Fibroblast of villous mesenchyme (primary cell): ENCODE results near the gene ACAA1. TPM values are rescaled to one million over a fixed set of nuclear protein-coding genes. Genes with fewer than 3 reads are reported as not detected.
"Not testable (repeated sequence)": the region's sequence is repeated elsewhere in the genome, so short reads cannot be mapped to it uniquely, and the experiment has no call there.

Source experiments
- DNase-seq: peaks from one replicate; pipeline ENCODE4 v3.0.0-alpha.2; 2010; ENCODE audit warnings: low read depth
- H3K4me3 ChIP-seq: 2 replicates; pipeline ENCODE4 v1.5.1; 2011; ENCODE audit warnings: low read depth, mild to moderate bottlenecking, low read length
- CTCF ChIP-seq: IDR thresholded peaks from 2 replicates; pipeline ENCODE4 v1.5.1; 2012; ENCODE audit warnings: low read depth, mild to moderate bottlenecking, low read length; ENCODE audit not compliant: insufficient read depth
- total RNA-seq: library from RNA; depleted of rRNA; stranded (reverse); fragments of >200 nt; gene quantifications from 2 replicates; pipeline ENCODE4 v1.2.3, GENCODE V29; 2012

ACAA1 gene
- total RNA-seq, 1 donor = 18.1 TPM

- peak overlapping the region; percentile 71 for H3K4me3 ChIP-seq
- no peak for TF ChIP-seq CTCF
- DNase-seq = peak; percentile 60
These were observed 542 bp downstream of the ACAA1 start for GRCh38 chr3:38136393-38136776.

- H3K4me3 ChIP-seq = peak overlapping the region; percentile 71
These were observed 1.2 kb downstream of the ACAA1 start for GRCh38 chr3:38135621-38136277.

GRCh38 chr3:38134517-38135143 is 2.3 kb downstream of the ACAA1 start:
- not testable (repeated sequence) for H3K4me3 ChIP-seq, DNase-seq

More at GRCh38 chr3:38135621-38136277, 1.2 kb downstream of the ACAA1 start:
- peak; percentile 5 for DNase-seq

- DNase-seq = no peak
- H3K4me3 ChIP-seq = no peak overlapping the region
- no peak for TF ChIP-seq CTCF
These were observed 3.1 kb downstream of the ACAA1 start for GRCh38 chr3:38133557-38134405.

GRCh38 chr3:38133209-38133556 is 3.7 kb downstream of the ACAA1 start:
- DNase-seq = no peak
- TF ChIP-seq CTCF = no peak
- H3K4me3 ChIP-seq = no peak overlapping the region

GRCh38 chr3:38131621-38132369 is 5.1 kb downstream of the ACAA1 start:
- peak; percentile 71 for TF ChIP-seq CTCF
- DNase-seq = peak; percentile 45
- no peak overlapping the region for H3K4me3 ChIP-seq

GRCh38 chr3:38130631-38131065 is 6.3 kb downstream of the ACAA1 start:
- no peak overlapping the region for H3K4me3 ChIP-seq
- TF ChIP-seq CTCF = no peak
- DNase-seq = no peak
